ENCODE results near the gene FCAMR. TPM values are rescaled to one million over a fixed set of nuclear protein-coding genes. Genes with fewer than 3 reads are reported as not detected.
A peak's percentile ranks its signal among the peaks of the same experiment; 100 is the strongest.

Gene FCAMR
- total RNA-seq (2013): not detected
- polyA plus RNA-seq (not detected), polyA minus RNA-seq (not detected in 2 replicates), total RNA-seq (0 to 2.3 (median 0.08) reads per million in 11 experiments)

- Histone ChIP-seq H4K20me1 (ENCODE audit: insufficient read depth, low read length) (no peaks in the 10 kb centered on the region), H3K9ac (ENCODE audit: insufficient read depth, low read length, poor library complexity, severe bottlenecking) (no peak within 1 kb of the TSS), H3K79me2 (ENCODE audit: insufficient read depth, low read length) (no peaks in the 10 kb centered on the region), H3K27me3 (ENCODE audit: control insufficient read depth in 2 of 2, insufficient read depth in 2 of 2, low read length in 2 of 2) (no peaks in the 10 kb centered on the region), H3K9me3 (replicated peaks in 1 of 2; ENCODE audit: control insufficient read depth in 1 of 2, insufficient read depth in 1 of 2, low read length in 2 of 2) (no peaks in the 10 kb centered on the region), H3K4me3 (replicated peaks in 1 of 3; ENCODE audit: low read depth in 2 of 3, low read length in 3 of 3) (peak within 1 kb of the TSS in 1 of 3 experiments; percentile 59), H3K4me2 (replicated peaks; ENCODE audit: extremely low read depth, low read length, poor library complexity, severe bottlenecking) (peak within 1 kb of the TSS; percentile 38), H2AFZ (ENCODE audit: insufficient read depth, low read depth, low read length, poor library complexity, severe bottlenecking) (no peak within 1 kb of the TSS), H3K27ac (ENCODE audit: low read depth in 1 of 2, low read length in 2 of 2) (no peak within 1 kb of the TSS), H3K36me3 (replicated peaks in 1 of 2; ENCODE audit: control insufficient read depth in 1 of 2, insufficient read depth in 2 of 2, low read length in 2 of 2) (no peaks in the 10 kb centered on the region), H3K4me1 (ENCODE audit: control insufficient read depth in 1 of 2, insufficient read depth in 2 of 2, low read length in 2 of 2) (peaks cover 52 to 58% of the 10 kb centered on the region in 2 donors)
- peak within 1 kb of the TSS in 1 of 2 donors; percentile 63 for H3K4me3 Mint-ChIP-seq
- intact Hi-C loops (cut with micrococcal nuclease): loop anchor here in 1 of 2 donors (10.0 kb wide), 1 partner anchor 56 kb away; no protein-coding TSS in a partner anchor
- DNase-seq: peak in 2 of 3 donors; percentile 30 to 56
- H3K36me3 Mint-ChIP-seq: peaks cover 0 to 2% of the 10 kb centered on the region in 2 donors
- H3K4me1 Mint-ChIP-seq: peaks cover 53% of the 10 kb centered on the region
- H3K9me3 Mint-ChIP-seq: no peaks in the 10 kb centered on the region
- TF ChIP-seq CTCF (IDR thresholded peaks at IDR 0.05): no peak
- peak within 1 kb of the TSS in 4 of 7 donors; percentile 21 to 90 (median 84) for H3K27ac Mint-ChIP-seq
- H3K27me3 Mint-ChIP-seq (ENCODE audit: low read depth in 3 of 3): peaks cover 12 to 27% (median 15%) of the 10 kb centered on the region in 3 donors
- 17% methylated on average over 1 of the region's 2 CpGs for WGBS (ENCODE audit: insufficient coverage)
These were observed at the start of gene FCAMR for GRCh38 chr1:206970446-206970845. FCAMR (minus strand) TSS chr1:206970460; CDS start chr1:206970125, 335 bp downstream.

- Histone ChIP-seq H3K27me3 (ENCODE audit: control insufficient read depth in 2 of 2, insufficient read depth in 2 of 2, low read length in 2 of 2) (no peaks in the 10 kb centered on the region), H4K20me1 (ENCODE audit: insufficient read depth, low read length) (no peaks in the 10 kb centered on the region), H3K4me2 (replicated peaks; ENCODE audit: extremely low read depth, low read length, poor library complexity, severe bottlenecking) (no peak overlapping the region), H3K79me2 (ENCODE audit: insufficient read depth, low read length) (no peaks in the 10 kb centered on the region), H3K27ac (ENCODE audit: low read depth in 1 of 2, low read length in 2 of 2) (no peak overlapping the region), H2AFZ (ENCODE audit: insufficient read depth, low read depth, low read length, poor library complexity, severe bottlenecking) (no peak overlapping the region), H3K4me1 (ENCODE audit: control insufficient read depth in 1 of 2, insufficient read depth in 2 of 2, low read length in 2 of 2) (peaks cover 15 to 17% of the 10 kb centered on the region in 2 donors), H3K9ac (ENCODE audit: insufficient read depth, low read length, poor library complexity, severe bottlenecking) (no peak overlapping the region), H3K4me3 (replicated peaks in 1 of 3; ENCODE audit: low read depth in 2 of 3, low read length in 3 of 3) (no peak overlapping the region), H3K36me3 (replicated peaks in 1 of 2; ENCODE audit: control insufficient read depth in 1 of 2, insufficient read depth in 2 of 2, low read length in 2 of 2) (no peaks in the 10 kb centered on the region), H3K9me3 (replicated peaks in 1 of 2; ENCODE audit: control insufficient read depth in 1 of 2, insufficient read depth in 1 of 2, low read length in 2 of 2) (no peaks in the 10 kb centered on the region)
- Mint-ChIP-seq H3K27me3 (ENCODE audit: low read depth in 3 of 3) (peaks cover 0 to 2% (median 0%) of the 10 kb centered on the region in 3 donors), H3K4me1 (peaks cover 39% of the 10 kb centered on the region), H3K27ac (no peak overlapping the region), H3K9me3 (peaks cover 0 to 2% (median 0%) of the 10 kb centered on the region in 7 donors), H3K36me3 (peaks cover 0 to 2% of the 10 kb centered on the region in 2 donors), H3K4me3 (no peak overlapping the region)
- TF ChIP-seq CTCF (IDR thresholded peaks at IDR 0.05): no peak
- WGBS (ENCODE audit: insufficient coverage): 89% methylated on average over 1 of the region's 2 CpGs
- intact Hi-C loops (cut with micrococcal nuclease): no loop called here
- DNase-seq: no peak
These were observed 49.4 kb upstream of the FCAMR start for GRCh38 chr1:207019661-207020060.

Data from CD14-positive monocyte (primary cell).